HL-60/S4 treated with retinoic acid at 250 ng/mL for 4 days and 3 days (cell line): ENCODE results near the gene SAMD10.
"Not testable (repeated sequence)": the region's sequence is repeated elsewhere in the genome, so short reads cannot be mapped to it uniquely, and the experiment has no call there.

ENCODE experiments used
- in situ Hi-C: fragments of 300-500 bp; cut with MboI; formaldehyde crosslinking; loops from 2 replicates; pipeline ENCODE4 v1.7.0; 2022; ENCODE audit warnings: low sequenced_read_pairs

SAMD10 gene

GRCh38 chr20:64003960-64004725 lies 24.7 kb upstream of the SAMD10 start:
- in situ Hi-C loops, result no loop called here

GRCh38 chr20:64001607-64002011 lies 22.2 kb upstream of the SAMD10 start:
- in situ Hi-C loops, result no loop called here

DNA sequence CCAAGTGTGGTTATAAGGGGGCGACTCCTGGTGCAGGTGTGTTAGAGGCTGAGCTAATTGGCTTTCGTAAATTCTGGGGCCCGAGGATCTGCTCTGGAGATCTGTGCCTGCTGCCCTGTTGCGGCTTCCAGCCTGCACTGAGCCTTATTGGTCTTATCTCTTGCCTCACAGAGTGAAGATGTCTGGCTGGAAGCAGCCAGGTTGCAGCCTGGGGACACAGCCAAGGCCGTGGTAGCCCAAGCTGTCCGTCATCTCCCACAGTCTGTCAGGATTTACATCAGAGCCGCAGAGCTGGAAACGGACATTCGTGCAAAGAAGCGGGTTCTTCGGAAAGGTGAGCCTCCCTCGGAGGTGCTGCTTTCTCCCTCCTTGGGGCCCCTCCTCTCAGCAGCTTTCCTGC lies 21.5 kb upstream of the SAMD10 start:
- in situ Hi-C loops, result no loop called here

DNA sequence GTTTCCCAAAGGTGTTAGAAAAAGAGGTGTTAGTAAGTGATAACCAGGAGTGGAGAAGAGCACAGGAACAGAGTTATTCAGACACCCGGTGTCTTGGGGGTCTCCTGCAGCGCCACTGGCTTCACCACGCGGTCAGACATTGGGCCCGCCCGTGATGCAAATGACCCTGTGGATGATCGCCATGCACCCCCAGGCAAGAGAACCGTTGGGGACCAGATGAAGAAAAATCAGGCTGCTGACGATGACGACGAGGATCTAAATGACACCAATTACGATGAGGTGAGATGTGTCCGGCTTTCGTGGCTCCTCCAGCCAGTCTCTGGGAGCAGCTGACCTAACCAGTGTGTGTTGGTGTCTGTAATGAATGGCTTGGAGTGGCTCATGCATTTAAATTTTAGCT lies 3.5 kb upstream of the SAMD10 start:
- in situ Hi-C loops, result no loop called here

DNA sequence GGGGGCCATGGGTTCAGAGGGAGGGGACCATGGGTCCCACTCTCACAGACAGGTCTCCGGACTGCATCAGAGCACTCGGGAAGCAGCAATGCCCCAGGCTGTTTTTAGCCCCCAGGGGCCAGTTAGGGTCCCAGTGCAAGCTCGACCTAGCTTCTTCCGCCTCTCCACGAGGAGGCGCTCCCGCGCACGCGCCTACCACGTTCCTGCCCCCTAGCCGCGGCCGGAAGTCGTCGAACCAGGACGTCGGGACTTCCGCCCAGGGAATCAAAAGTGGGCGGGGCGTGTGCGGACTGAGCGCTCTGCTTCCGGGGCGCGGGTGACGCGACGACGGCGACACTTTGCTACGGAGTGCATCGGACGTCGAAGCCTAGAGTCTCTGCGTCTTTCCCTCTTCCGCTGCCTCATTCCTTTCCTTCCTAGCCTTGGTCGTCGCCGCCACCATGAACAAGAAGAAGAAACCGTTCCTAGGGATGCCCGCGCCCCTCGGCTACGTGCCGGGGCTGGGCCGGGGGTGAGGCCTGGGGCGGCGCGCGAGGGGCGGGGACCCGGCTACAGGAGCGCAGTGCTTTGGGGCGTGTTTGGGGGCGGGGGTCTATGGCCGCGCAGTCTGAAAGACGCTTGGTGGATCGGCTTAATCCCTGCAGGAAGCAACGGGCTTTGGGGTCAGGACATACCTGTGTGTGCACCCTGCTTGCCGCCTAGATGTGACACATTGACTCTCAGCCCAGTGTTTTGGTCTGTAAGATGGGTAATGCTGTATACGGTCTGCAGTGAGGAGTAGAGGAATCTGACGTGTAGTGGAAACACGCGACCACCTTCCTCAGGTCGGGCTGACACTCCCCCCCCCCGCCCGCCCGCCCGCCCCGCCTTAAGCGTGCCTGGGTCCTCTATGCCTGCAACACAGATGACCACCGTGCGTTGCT lies 1.6 kb upstream of the SAMD10 start, which contains the start of gene PRPF6:
Gene PRPF6, plus strand, starts transcription at position 327 of the 923 bp plus-strand sequence. Its CDS starts 114 bp downstream, at position 441.
- in situ Hi-C loops, result no loop called here

GRCh38 chr20:63980317-63980805 lies 919 bp upstream of the SAMD10 start:
- in situ Hi-C loops, result no loop called here

DNA sequence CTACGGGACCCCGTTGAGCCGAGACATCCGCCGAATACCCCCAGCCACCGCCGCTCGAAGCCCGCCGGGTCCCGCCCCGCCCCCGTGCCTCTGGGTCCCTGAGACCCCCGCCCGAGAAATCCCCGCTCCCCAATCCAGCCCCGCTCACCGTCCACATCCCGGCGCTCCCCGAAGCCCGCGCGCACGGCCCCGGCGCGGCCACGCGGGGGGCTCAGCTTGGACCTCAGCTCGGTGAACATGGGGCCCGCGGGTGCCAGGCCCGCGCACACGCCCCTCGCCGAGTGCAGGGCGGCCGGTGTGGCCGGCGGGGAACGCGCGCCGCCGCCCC lies 249 bp downstream of the SAMD10 start:
- in situ Hi-C loops, result no loop called here

DNA sequence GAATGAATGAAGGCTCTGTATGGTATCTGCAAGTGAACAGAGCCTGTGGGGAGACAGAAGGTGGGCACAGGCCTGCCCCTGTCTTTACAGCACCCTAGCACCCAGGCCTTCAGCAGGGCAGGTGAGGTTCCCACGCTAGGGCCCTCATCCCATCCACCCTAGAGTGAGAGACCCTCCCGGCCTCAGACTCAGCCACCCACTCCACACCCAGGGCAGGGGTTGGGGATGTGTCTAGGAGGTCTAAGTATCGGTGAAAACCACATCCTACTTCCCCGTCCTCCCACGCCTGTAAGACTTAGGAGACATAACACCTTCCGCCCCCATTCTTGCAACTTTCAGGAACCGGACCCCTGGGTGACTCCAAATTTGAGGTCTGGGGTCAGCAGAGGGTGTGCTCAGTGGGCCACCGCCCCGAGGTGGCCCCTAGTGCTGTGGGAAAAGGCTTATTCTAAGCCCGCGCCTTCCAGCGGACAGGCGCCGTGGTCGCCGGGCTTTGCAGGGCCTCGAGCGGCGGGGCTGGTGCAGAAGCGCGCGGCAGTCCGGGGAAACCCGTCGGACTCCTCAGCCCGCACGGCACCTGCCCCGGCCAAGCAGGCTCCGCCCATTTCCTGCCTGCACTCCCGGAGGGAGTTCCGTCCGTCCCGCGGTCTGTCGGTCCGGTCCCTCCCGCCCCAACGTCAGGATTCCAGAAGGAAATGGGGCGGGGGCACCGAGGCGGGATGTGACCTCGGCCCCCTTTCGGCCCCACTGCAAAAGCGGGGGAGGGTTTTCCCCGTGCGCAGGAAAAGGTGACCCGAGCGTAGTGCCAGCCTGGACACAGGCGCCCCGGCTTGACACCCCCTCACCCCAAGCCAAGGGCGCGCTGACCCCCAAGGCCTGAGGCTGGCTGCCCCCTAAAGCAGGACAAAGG lies 868 bp downstream of the SAMD10 start:
- in situ Hi-C loops, result no loop called here

DNA sequence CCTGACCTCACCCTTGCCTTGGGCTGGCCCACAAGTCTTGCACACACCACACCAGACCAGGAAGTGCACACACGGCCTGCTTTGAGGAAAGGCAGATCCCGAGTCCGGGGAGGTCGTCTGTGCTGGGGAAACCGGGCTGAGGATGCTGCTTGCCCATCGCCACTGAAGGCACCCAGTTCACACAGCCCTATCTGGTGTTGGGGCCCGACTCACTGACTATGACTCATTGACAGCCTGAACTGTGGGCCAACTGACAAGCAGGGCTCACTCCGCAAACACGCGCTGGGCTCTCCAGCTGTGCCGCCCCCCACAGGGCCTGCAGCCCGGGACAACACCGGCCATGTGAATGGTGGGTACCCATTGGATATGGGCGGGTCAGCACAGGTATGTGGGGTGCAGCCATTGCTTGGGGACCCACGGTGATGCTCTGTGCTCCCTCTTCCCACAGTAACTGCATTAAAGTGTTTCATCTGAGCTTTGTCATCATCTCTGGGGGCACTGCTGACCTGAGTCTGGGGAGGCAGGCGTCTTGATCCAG lies 1.6 kb downstream of the SAMD10 start:
- in situ Hi-C loops, result no loop called here

DNA sequence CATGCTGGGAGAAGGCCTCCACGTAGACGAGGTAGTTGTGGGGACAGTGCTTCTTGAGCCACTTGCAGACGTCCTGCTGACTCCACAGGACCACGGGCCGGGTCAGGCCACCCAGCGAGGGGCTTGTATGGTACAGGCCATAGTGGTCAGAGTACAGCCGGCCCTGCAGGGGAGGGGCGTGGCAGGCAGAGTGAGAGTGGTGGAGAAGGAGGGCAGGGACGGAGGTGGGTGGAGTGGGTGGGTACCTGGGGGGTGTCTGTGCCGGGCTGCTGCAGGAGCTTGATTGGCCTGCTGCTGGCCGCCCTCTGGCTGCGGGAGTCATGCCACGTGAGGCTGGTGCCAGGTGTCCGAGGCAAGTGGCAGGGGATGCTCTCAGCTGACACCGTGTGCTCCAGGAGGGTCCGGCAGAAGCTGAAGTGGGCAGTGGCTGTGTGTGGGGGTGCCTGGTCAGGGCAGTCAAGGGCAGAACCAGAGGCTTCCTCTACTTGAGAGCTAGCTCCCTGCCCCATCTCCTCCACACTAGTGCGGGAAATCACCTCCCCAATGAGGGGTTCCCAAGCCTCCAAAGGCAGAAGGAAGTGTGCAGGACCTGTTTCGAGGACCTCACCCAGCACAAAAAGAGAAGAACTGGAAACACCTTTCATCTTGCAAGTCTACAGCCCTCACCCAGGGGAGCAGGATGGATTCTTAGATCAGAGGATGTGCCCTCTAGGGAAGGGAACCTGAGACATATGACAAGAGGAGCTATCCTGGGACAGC lies 2.3 kb downstream of the SAMD10 start:
- in situ Hi-C loops, result no loop called here

DNA sequence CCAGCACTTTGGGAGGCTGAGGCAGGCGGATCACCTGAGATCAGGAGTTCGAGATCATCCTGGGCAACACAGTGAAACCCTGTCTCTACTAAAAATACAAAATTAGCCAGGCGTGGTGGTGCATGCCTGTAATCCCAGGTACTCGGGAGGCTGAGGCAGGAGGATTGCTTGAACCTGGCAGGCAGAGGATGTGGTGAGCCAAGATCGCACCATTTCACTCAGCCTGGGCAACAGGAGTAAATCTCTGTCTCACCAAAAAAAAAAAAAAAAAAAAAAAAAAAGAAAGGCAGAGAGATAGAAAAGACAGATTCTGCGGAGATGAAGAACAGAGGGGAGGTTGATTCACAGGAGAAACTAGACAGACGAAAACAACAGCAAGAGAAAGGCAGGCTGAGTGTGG lies 2.9 kb downstream of the SAMD10 start:
- in situ Hi-C loops, result not testable (repeated sequence)

DNA sequence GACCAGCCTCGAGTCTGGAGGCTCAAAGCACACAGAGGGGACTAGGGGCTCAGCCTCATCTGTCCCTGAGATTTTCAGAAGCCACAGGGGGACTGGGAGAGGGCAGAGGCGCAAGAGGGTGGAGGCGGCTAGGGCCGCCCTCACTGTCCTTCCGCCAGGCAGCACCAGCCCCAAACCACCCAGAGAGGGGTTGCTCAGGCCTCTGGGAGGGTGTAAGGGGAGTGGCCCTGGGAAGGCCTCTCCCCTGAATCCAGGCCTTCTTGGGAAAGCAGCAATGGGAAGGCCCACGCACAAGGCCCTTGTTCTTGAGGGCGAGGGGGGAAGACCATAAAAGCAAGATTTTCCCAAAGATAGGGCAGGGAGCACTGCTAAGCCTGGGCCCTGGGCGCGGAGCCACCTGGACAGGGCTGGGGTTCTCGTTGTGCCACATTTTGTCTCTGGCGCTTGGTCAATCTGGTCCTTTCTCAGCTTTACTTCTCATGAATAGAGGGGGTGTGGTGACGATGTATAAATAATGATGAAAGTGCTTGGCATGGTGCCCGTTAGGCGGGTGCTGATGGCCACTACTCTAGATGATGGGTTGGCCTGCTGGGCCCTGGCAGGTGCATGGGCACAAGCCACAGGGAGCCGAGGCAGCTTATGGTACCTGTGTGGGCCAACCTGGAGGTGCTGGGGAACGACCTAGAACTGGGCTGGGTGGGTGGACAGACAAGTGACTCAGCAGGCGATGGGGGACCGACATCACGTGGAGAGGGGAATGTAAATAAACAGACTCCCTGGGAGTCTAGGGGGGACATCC lies 4.8 kb downstream of the SAMD10 start:
- in situ Hi-C loops, result no loop called here

- in situ Hi-C loops, result no loop called here
Observed at GRCh38 chr20:63973636-63974401, 5.6 kb downstream of the SAMD10 start.

- in situ Hi-C loops, result no loop called here
Observed at GRCh38 chr20:63973160-63973479, 6.3 kb downstream of the SAMD10 start.

DNA sequence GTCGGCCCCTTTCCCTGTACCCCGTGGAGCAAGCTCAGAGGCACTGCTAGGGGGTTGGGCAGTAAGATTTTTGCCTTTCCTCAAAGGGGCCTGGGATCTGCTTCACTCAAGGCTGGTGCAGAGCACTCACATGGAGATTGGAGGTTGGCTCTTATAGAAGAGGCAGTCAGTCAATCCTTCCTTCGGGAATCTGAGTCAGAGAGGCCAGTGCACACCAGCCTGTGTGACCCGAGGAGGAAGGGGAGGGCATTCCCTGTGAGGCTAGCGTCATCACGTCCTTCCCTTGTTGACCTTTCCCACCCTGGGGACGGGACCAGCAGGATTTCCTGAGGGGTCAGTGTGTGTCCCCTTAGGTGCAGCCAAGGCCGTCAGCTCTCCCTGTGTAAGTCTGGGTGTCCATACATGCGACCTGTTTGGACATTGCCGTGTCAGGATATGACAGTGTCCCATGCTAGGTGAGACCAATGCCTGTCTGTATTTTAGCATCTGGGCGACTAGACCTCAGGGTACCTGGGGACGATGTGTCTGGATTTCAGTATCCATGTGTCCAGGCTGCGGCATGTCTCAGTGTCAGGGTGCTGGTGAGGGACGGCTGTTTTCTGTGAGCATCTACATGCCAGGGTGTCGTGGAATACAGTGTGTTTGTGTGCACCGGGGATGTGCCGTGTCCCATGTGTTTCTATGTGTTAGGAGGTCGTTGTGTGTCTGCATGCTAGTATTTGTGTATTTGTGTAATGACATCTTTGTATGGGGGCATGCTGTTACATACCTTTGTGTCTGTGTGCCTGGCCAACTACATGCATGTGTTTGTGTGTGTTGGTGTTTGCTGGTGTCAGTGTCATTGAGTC lies 6.9 kb downstream of the SAMD10 start:
- in situ Hi-C loops, result no loop called here

- in situ Hi-C loops, result not testable (repeated sequence)
Observed at GRCh38 chr20:63971960-63972311, 7.5 kb downstream of the SAMD10 start.

DNA sequence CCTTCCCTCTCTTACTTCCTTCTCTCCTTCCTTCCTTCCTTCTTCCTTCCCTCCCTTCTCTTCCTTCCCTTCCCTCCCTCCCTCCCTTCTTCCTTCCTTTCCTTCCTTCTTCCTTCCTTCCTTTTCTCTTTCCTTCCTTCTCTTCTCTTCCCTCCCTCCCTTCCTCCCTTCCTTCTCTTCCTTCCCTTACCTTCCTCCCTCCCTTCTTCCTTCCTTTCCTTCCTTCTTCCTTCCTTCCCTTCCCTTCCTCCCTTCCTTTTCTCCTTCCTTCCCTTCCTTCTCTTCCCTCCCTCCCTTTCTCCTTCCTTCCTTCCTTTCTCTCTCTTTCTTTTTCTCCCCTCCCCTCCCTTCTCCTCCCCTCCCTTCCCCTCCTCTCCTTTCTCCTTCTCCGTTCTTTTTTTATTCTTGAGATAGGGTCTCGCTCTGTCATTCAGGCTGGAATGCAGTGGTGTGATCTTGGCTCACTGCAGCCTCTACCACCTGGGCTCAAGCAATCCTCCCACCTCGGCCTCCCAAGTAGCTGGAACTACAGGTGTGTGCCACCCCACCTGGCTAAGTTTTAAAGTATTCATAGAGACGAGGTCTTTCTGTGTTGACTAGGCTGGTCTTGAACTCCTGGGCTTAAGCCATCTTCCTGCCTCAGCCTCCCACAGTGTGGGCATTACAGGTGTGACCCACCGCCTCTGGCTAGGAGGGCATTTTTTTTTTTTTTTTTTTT lies 8.6 kb downstream of the SAMD10 start:
- in situ Hi-C loops, result no loop called here
